Heart left ventricle (tissue), 16 donors: ENCODE data around the gene FNDC5. TPM values are rescaled to one million over a fixed set of nuclear protein-coding genes. Genes with fewer than 3 reads are reported as not detected.

Source experiments
- ATAC-seq, 4 donors: fragments of 200-7000 bp; cut with Tn5 transposase; one replicate each; pipeline ENCODE4 v1.9.1; 2020 to 2022; ENCODE audit warnings: moderate library complexity in 4 of 4, mild to moderate bottlenecking in 3 of 4, moderate number of reproducible peaks in 1 of 4
- DNase-seq, 5 donors: peaks; one replicate each; pipeline ENCODE4 v3.0.0-alpha.2; 2020
- H3K27ac ChIP-seq, 12 donors: fragments of 200-600 bp; sonication (generic) in 4 of 12; one replicate each; pipeline versions ENCODE4 v1.5.0 to v1.8.0; 2016 to 2022; ENCODE audit warnings: mild to moderate bottlenecking in 2 of 12
- H3K27me3 ChIP-seq, 9 donors: fragments of 200-600 bp; sonication (generic) in 2 of 9; one replicate each; pipeline versions ENCODE4 v1.5.1 to v1.8.0; 2016 to 2022; ENCODE audit warnings: mild to moderate bottlenecking in 3 of 9
- H3K36me3 ChIP-seq, 9 donors: fragments of 200-600 bp; sonication (generic) in 2 of 9; one replicate each; pipeline versions ENCODE4 v1.5.0 to v1.8.0; 2018 to 2022; ENCODE audit warnings: mild to moderate bottlenecking in 2 of 9
- H3K4me1 ChIP-seq, 12 donors: fragments of 200-600 bp; sonication (generic) in 4 of 12; one replicate each; pipeline versions ENCODE4 v1.5.0 to v1.8.0; 2016 to 2022; ENCODE audit warnings: mild to moderate bottlenecking in 3 of 12
- H3K4me3 ChIP-seq, 12 donors: fragments of 200-600 bp; sonication (generic) in 4 of 12; one replicate each; pipeline versions ENCODE4 v1.5.0 to v1.8.0; 2017 to 2022; ENCODE audit warnings: mild to moderate bottlenecking in 9 of 12, moderate library complexity in 4 of 12
- H3K9me3 ChIP-seq, 12 donors: fragments of 200-600 bp; sonication (generic) in 4 of 12; one replicate each; pipeline versions ENCODE4 v1.5.0 to v1.8.0; 2016 to 2022; ENCODE audit warnings: mild to moderate bottlenecking in 1 of 12
- CTCF ChIP-seq, 12 donors: fragments of 200-600 bp; sonication (generic) in 4 of 12; IDR thresholded peaks; one replicate each; pipeline versions ENCODE4 v1.5.0 to v1.8.0; 2018 to 2022; ENCODE audit warnings: antibody characterized with exemption in 12 of 12, mild to moderate bottlenecking in 5 of 12
- POLR2A ChIP-seq, 2 donors: fragments of 450-650 bp; IDR thresholded peaks; one replicate each; pipeline ENCODE4 v1.6.1; 2017; ENCODE audit warnings: antibody characterized with exemption in 2 of 2, mild to moderate bottlenecking in 2 of 2, moderate library complexity in 2 of 2
- WGBS, 4 donors: extraction: QIAGEN DNeasy Blood & Tissue Kit in 2 of 4; methylation state at CpG; one replicate each; pipeline versions ENCODE4 v1.1.5 to v1.1.7; 2013 to 2018; 5-methylcytosine and 5-hydroxymethylcytosine counted together
- intact Hi-C, 10 donors: fragments of 100-400 bp; cut with DNase I; formaldehyde crosslinking; loops; one replicate each; pipeline versions ENCODE4 v1.11.1 to v1.14.2; 2022
- polyA plus RNA-seq, 2 donors: library from polyadenylated mRNA; stranded (reverse); fragments of 200-250 nt; gene quantifications; one replicate each; pipeline ENCODE4 v1.2.3, GENCODE V29; 2013
- total RNA-seq, 9 donors: library from RNA; depleted of rRNA in 2 of 9; stranded (reverse); fragments of >200 nt in 2 of 9; fragmentation: NEBNext Ultra II Directional in 3 of 9; extraction: Animal tissue kit (Norgen Biotek cat#: 25700) in 3 of 9; gene quantifications; one replicate each; pipeline versions ENCODE4 v1.1.0 to v1.2.4, GENCODE V29; 2016 to 2023
- donor health status: ischemic (EF 13 %, LVEDD 7.1; RV severe dilation, severe dysfunction).
- donor health status: healthy with polysubstance abuse.
- donor health status: DM: no; HTN: yes; CAD: no.
- donor health status: DM: no; HTN: no; CAD: no.
- donor health status: ischemic (EF 25% LVEDD 6.9; RV normal size, moderate dysfunction).
- donor health status: ischemic (EF 25% LVEDD 5.7; RV mildly dilated, moderate dysfunction).
- donor health status: healthy.
- donor health status: DM: yes; HTN: yes; CAD: no.
- donor health status: ischemic (EF 35%, LVEDD 5.7; RV mildly dilated, moderate dysfunction).
- donor health status: nonischemic (EF 11% LVEDD 7.7; RV severe dilation, severe dysfunction).
- donor health status: DM: yes; HTN: yes; CAD: no.
- donor health status: PGD.
- donor health status: ischemic (EF 29% LVEDD 5.4; RV normal size, mild dysfunction).
- donor health status: nonischemic (EF 23%, LVEDD 6.1; RV moderate dilation, normal function).

FNDC5 gene
- total and polyA plus RNA-seq, 11 donors = 18.2 to 134 (median 59.7) TPM

GRCh38 chr1:32816676-32817158, 54.0 kb downstream of the FNDC5 start:
- Histone ChIP-seq H3K27ac (peak overlapping the region; percentile 20 to 99 (median 98)), H3K4me1 (peaks cover 5 to 61% (median 31%) of the 10 kb centered on the region in 12 donors), H3K27me3 (no peaks in the 10 kb centered on the region), H3K4me3 (peak overlapping the region; percentile 76 to 99 (median 88)), H3K36me3 (peaks cover 0 to 14% (median 0%) of the 10 kb centered on the region in 9 donors), H3K9me3 (no peaks in the 10 kb centered on the region)
- 0 to 1% (median 0%) methylated on average over 14 to 15 of the region's 15 CpGs for WGBS, 4 donors
- intact Hi-C loops = loop anchor here in 5 of 10 donors (5.0 to 10.0 kb wide), 2 partner anchors 56 to 268 kb away; partner anchors contain the start of genes FNDC5 (in 5 of the 5) and AZIN2 (in 1 of the 5)
- DNase-seq = peak in 1 of 5 donors; percentile 41
- peak in 1 of 4 donors; percentile 5 for ATAC-seq
- no peak for TF ChIP-seq POLR2A (IDR thresholded peaks at IDR 0.05)
- TF ChIP-seq CTCF (IDR thresholded peaks at IDR 0.05) = no peak

GRCh38 chr1:32813941-32814739, 56.6 kb downstream of the FNDC5 start:
- TF ChIP-seq POLR2A (IDR thresholded peaks at IDR 0.05) (no peak), CTCF (IDR thresholded peaks at IDR 0.05) (no peak)
- ATAC-seq (no peak), DNase-seq (no peak)
- Histone ChIP-seq H3K27ac (no peak overlapping the region), H3K27me3 (no peaks in the 10 kb centered on the region), H3K4me3 (no peak overlapping the region), H3K9me3 (no peaks in the 10 kb centered on the region), H3K36me3 (peaks cover 0 to 33% (median 18%) of the 10 kb centered on the region in 9 donors), H3K4me1 (peaks cover 4 to 51% (median 29%) of the 10 kb centered on the region in 12 donors)
- intact Hi-C loops = loop anchor here in 1 of 10 donors (10.0 kb wide), 1 partner anchor 271 kb away; the partner anchor contains the start of gene AZIN2
- 83 to 88% (median 84%) methylated on average over 11 of the region's 11 CpGs for WGBS, 4 donors

Other genes starting within 250 kb of the FNDC5 start
- 10 to 100 TPM; 16.5 to 37.1 (median 33.7) TPM for gene ZBTB8OS, start 220.4 kb downstream of the FNDC5 start, total RNA-seq
- 10 to 100 TPM; 34.3 to 60.3 TPM for gene ZBTB8OS, start 220.4 kb downstream of the FNDC5 start, polyA plus RNA-seq
- gene RBBP4, start 219.7 kb downstream of the FNDC5 start, total RNA-seq = 100 to 1,000 TPM in 5 of 9 donors, 10 to 100 TPM in 4; 73.1 to 141 (median 101) TPM
- gene RBBP4, start 219.7 kb downstream of the FNDC5 start, polyA plus RNA-seq = 10 to 100 TPM; 23.4 to 82.3 TPM
- 10 to 100 TPM; 10.2 to 22.3 (median 14.3) TPM for gene SYNC, start 168.1 kb downstream of the FNDC5 start, total RNA-seq
- gene SYNC, start 168.1 kb downstream of the FNDC5 start, polyA plus RNA-seq = 1 to 10 TPM; 2.7 to 8.3 TPM
- 10 to 100 TPM; 20.2 to 58.1 (median 34.8) TPM for gene YARS1, start 53.6 kb downstream of the FNDC5 start, total RNA-seq
- 10 to 100 TPM; 18.6 to 61.3 TPM for gene YARS1, start 53.6 kb downstream of the FNDC5 start, polyA plus RNA-seq
- 10 to 100 TPM in 7 of 9 donors, 1 to 10 TPM in 2; 9.1 to 21.2 (median 10.7) TPM for gene S100PBP, start 53.3 kb downstream of the FNDC5 start, total RNA-seq
- gene S100PBP, start 53.3 kb downstream of the FNDC5 start, polyA plus RNA-seq = 1 to 10 TPM; 5.8 to 7.0 TPM
- gene HPCA, start 15.6 kb upstream of the FNDC5 start, total RNA-seq = under 1 TPM in 1 of 9 donors, not detected in 8; 0.29 TPM
- gene HPCA, start 15.6 kb upstream of the FNDC5 start, polyA plus RNA-seq = not detected
- 10 to 100 TPM in 3 of 9 donors, 1 to 10 TPM in 6; 7.5 to 15.9 (median 9.3) TPM for gene TMEM54, start 30.5 kb upstream of the FNDC5 start, total RNA-seq
- 10 to 100 TPM in 1 of 2 donors, 1 to 10 TPM in 1; 5.6 to 12.5 TPM for gene TMEM54, start 30.5 kb upstream of the FNDC5 start, polyA plus RNA-seq
- gene RNF19B, start 93.9 kb upstream of the FNDC5 start, total RNA-seq = 10 to 100 TPM in 8 of 9 donors, 1 to 10 TPM in 1; 10.0 to 42.5 (median 15.2) TPM
- 10 to 100 TPM in 1 of 2 donors, 1 to 10 TPM in 1; 1.5 to 15.2 TPM for gene RNF19B, start 93.9 kb upstream of the FNDC5 start, polyA plus RNA-seq
- gene AK2, start 166.0 kb upstream of the FNDC5 start, total RNA-seq = 100 to 1,000 TPM; 101 to 189 (median 120) TPM
- 100 to 1,000 TPM; 153 to 292 TPM for gene AK2, start 166.0 kb upstream of the FNDC5 start, polyA plus RNA-seq
- gene AZIN2, start 210.2 kb upstream of the FNDC5 start, total RNA-seq = 1 to 10 TPM; 1.4 to 5.4 (median 3.1) TPM
- 1 to 10 TPM; 1.3 to 1.4 TPM for gene AZIN2, start 210.2 kb upstream of the FNDC5 start, polyA plus RNA-seq